MM.1S (cell line): ENCODE results near the gene MARCKSL1.

Source experiments
- EZH2 ChIP-seq: fragments of 300-600 bp; sonication (generic); optimal IDR thresholded peaks from 2 replicates; pipeline ENCODE3; 2017; ENCODE audit warnings: low read depth, mild to moderate bottlenecking, antibody characterized with exemption, low read length, mixed read lengths
- TF ChIP-seq, protein P1 (sequence below): fragments of 300-600 bp; sonication (generic); IDR thresholded peaks from 2 replicates; pipeline ENCODE4 v1.5.1; 2016; ENCODE audit warnings: antibody characterized with exemption, low read length, mixed read lengths

DNA sequence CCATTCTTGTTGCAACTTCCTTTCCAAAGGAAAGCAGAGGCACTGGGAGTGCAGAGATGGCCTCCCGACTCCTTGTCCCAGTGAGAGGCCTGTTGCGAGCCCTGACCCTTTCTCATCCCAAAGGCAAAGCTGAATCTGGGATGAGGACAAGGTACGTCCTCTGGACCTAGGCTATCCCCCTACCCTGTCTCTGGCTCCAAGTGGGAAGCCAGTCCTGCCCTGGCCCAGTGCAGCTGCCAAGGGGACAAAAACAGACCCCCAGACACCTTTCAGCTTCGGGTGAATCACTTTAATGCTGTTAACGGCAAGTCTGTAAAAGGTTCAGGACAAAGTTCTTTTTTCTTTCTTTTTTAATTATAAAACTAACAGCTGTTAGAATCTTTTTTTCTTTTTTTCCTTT is 28.8 kb upstream of the MARCKSL1 start:
- no peak for TF ChIP-seq EZH2
- TF ChIP-seq, protein P1, sequence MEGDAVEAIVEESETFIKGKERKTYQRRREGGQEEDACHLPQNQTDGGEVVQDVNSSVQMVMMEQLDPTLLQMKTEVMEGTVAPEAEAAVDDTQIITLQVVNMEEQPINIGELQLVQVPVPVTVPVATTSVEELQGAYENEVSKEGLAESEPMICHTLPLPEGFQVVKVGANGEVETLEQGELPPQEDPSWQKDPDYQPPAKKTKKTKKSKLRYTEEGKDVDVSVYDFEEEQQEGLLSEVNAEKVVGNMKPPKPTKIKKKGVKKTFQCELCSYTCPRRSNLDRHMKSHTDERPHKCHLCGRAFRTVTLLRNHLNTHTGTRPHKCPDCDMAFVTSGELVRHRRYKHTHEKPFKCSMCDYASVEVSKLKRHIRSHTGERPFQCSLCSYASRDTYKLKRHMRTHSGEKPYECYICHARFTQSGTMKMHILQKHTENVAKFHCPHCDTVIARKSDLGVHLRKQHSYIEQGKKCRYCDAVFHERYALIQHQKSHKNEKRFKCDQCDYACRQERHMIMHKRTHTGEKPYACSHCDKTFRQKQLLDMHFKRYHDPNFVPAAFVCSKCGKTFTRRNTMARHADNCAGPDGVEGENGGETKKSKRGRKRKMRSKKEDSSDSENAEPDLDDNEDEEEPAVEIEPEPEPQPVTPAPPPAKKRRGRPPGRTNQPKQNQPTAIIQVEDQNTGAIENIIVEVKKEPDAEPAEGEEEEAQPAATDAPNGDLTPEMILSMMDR: no peak
